SJSA1 (cell line): ENCODE results near the gene YWHAG. TPM values are rescaled to one million over a fixed set of nuclear protein-coding genes. Genes with fewer than 3 reads are reported as not detected.
"Not testable (repeated sequence)": the region's sequence is repeated elsewhere in the genome, so short reads cannot be mapped to it uniquely, and the experiment has no call there.

Experiments used
- DNase-seq, 2 experiments: peaks; one replicate each; pipeline ENCODE4 v3.0.0-alpha.2; 2015 to 2020; ENCODE audit warnings: low spot score in 2 of 2, low read depth in 1 of 2
- H3K27ac ChIP-seq: fragments of 250-450 bp; sonication (Bioruptor Pico); 2 replicates; pipeline ENCODE4 v1.5.1; 2020; ENCODE audit warnings: mild to moderate bottlenecking, moderate library complexity
- H3K27me3 ChIP-seq: fragments of 250-450 bp; sonication (Bioruptor Pico); replicated peaks from 2 replicates; pipeline ENCODE4 v1.5.1; 2020; ENCODE audit warnings: mild to moderate bottlenecking, moderate library complexity
- H3K36me3 ChIP-seq: fragments of 250-450 bp; sonication (Bioruptor Pico); 2 replicates; pipeline ENCODE4 v1.5.1; 2020; ENCODE audit warnings: mild to moderate bottlenecking
- H3K4me1 ChIP-seq: fragments of 250-450 bp; sonication (Bioruptor Pico); replicated peaks from 2 replicates; pipeline ENCODE4 v1.6.1; 2021; ENCODE audit warnings: mild to moderate bottlenecking
- H3K4me3 ChIP-seq: fragments of 250-450 bp; sonication (Bioruptor Pico); 2 replicates; pipeline ENCODE4 v1.5.1; 2020; ENCODE audit warnings: mild to moderate bottlenecking
- H3K9me3 ChIP-seq: fragments of 250-450 bp; sonication (Bioruptor Pico); replicated peaks from 2 replicates; pipeline ENCODE4 v1.5.1; 2020; ENCODE audit warnings: mild to moderate bottlenecking
- total RNA-seq: library from RNA; depleted of rRNA; stranded (reverse); fragments of >200 nt; shearing (Covaris generic); gene quantifications from 2 replicates; pipeline ENCODE4 v1.2.3, GENCODE V29; 2014; rRNA removed

The YWHAG gene
- 67.0 and 76.1 TPM in 2 replicates for total RNA-seq

DNA sequence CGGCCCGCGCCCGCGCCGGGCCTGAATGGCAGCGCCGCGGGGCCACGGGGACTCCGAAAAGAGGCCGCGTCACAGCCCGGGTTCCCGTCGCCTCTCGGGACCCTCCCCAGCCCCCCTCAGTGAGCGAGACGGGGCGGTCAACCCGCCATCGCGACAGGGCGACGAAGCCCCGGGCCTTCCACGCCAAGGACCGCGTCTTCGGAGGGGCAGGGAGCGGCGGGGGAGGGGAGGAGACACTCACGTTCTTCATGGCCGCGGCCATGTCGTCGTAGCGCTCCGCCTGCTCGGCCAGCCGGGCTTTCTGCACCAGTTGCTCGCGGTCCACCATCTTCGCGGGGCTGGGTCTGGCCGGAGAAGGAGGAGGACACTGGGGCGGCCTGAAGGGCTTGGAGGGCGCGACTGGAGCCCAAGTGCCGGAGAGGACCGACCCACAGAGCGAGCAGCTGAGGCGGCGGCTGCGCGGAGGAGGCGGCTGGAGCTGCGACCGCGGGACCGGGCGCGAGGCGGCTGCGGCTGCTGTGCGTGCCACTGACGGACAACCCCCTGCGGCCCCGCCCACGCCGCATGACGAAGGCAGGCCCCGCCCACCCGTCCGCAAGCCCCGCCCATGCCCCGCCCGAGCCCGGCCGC, at the start of gene YWHAG:
Gene YWHAG, minus strand, starts transcription at position 511 of the 630 bp plus-strand sequence. Its CDS starts 183 bp downstream, at position 328.
- Histone ChIP-seq H3K27me3 (no peaks in the 10 kb centered on the region), H3K36me3 (peaks cover 49% of the 10 kb centered on the region), H3K4me3 (peak within 1 kb of the TSS; percentile 91), H3K4me1 (peaks cover 23% of the 10 kb centered on the region), H3K27ac (peak within 1 kb of the TSS; percentile 99), H3K9me3 (no peaks in the 10 kb centered on the region)
- peak; percentile 89 to 96 for DNase-seq

- DNase-seq = no peak
- Histone ChIP-seq H3K27ac (no peak overlapping the region), H3K4me1 (no peaks in the 10 kb centered on the region), H3K27me3 (no peaks in the 10 kb centered on the region), H3K9me3 (no peaks in the 10 kb centered on the region), H3K36me3 (no peaks in the 10 kb centered on the region), H3K4me3 (no peak overlapping the region)
These were observed 49.4 kb upstream of the YWHAG start for GRCh38 chr7:76408121-76408560.

GRCh38 chr7:76407718-76408117, 48.9 kb upstream of the YWHAG start:
- H3K36me3 ChIP-seq = no peaks in the 10 kb centered on the region
- H3K4me3 ChIP-seq = no peak overlapping the region
- no peak for DNase-seq
- no peaks in the 10 kb centered on the region for H3K4me1 ChIP-seq
- no peaks in the 10 kb centered on the region for H3K9me3 ChIP-seq
- no peak overlapping the region for H3K27ac ChIP-seq
- no peaks in the 10 kb centered on the region for H3K27me3 ChIP-seq

GRCh38 chr7:76405738-76406137, 46.9 kb upstream of the YWHAG start:
- Histone ChIP-seq H3K27ac (no peak overlapping the region), H3K36me3 (no peaks in the 10 kb centered on the region), H3K9me3 (no peaks in the 10 kb centered on the region), H3K4me3 (no peak overlapping the region), H3K27me3 (no peaks in the 10 kb centered on the region), H3K4me1 (no peaks in the 10 kb centered on the region)
- no peak for DNase-seq

DNA sequence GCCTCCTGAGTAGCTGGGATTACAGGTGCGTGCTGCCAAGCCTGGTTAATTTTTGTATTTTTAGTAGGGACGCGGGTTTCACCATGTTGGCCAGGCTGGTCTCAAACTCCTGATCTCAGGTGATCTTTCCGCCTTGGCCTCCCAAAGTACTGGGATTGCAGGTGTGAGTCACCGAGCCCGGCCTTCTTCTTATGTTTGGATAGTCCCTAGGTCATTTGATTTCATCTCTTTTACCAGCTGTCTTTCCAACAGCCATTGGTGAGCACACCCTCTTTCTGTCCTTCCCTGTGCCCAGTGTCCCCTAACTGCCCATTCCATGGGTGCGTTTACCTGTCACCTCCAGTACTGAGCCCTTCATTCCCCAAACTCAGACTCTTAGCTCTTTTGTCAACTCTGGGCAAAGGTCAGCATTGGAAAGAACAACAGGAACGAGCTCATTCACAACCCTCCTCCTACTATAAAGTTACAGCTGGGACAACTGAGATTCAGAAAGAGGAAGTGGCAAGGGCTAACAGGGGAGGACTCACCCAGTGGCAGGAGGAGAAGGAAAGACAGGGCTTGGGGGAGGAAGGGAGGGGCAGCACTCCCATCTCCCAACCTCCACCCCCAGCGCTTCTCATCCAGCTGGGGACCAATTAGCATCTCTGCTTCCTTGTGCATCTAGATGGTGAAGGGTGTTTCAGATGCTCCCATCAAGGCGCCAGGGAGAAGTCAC, 45.1 kb upstream of the YWHAG start:
- Histone ChIP-seq H3K4me3 (no peak overlapping the region), H3K27ac (no peak overlapping the region), H3K36me3 (no peaks in the 10 kb centered on the region), H3K27me3 (no peaks in the 10 kb centered on the region), H3K4me1 (no peaks in the 10 kb centered on the region), H3K9me3 (no peaks in the 10 kb centered on the region)
- no peak for DNase-seq

DNA sequence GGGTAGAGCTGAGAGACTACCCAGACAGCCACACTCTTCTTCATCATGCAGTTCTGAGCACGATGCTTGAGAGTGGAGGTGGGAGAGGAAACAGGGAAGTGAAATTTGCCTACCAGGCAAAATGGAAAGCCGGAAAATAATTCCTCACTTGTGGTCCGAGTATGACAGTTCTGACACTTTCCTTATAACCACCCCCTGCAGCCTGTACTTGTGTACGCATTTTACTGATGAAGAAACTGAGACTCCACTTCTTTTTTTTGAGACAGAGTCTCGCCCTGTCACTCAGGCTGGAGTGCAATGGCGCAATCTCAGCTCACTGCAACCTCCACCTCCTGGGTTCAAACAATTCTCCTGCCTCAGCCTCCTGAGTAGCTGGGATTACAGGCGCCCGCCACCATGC, 44.3 kb upstream of the YWHAG start:
- not testable (repeated sequence) for H3K27me3 ChIP-seq, DNase-seq, H3K9me3 ChIP-seq, H3K4me1 ChIP-seq, H3K36me3 ChIP-seq, H3K27ac ChIP-seq, H3K4me3 ChIP-seq

DNA sequence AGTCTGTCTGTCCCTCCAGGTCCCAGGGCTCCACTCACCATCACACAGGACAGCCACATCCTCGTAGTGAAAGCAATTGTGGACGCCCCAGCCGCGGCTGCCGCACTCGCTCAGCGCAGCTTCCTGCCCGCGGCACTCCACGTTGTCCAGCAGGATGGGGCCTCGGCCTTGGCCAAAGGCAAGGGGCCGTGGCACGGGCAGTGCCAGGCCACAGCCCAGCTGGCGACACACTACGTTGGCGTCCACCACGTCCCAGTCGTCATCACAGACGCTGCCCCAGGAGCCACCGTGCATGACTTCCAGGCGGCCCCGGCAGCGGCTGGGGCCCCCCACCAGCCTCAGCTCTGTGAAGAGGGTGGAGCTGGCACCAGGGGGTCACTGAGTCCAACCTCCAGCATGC, 41.5 kb upstream of the YWHAG start:
- no peak overlapping the region for H3K27ac ChIP-seq
- no peaks in the 10 kb centered on the region for H3K9me3 ChIP-seq
- no peak for DNase-seq
- H3K27me3 ChIP-seq = no peaks in the 10 kb centered on the region
- peaks cover 10% of the 10 kb centered on the region for H3K4me1 ChIP-seq
- H3K4me3 ChIP-seq = no peak overlapping the region
- no peaks in the 10 kb centered on the region for H3K36me3 ChIP-seq

GRCh38 chr7:76397409-76398183, 38.8 kb upstream of the YWHAG start:
- H3K36me3 ChIP-seq = no peaks in the 10 kb centered on the region
- DNase-seq = peak in 1 of 2 experiments; percentile 74
- peak overlapping the region; percentile 23 for H3K4me3 ChIP-seq
- H3K27me3 ChIP-seq = no peaks in the 10 kb centered on the region
- H3K9me3 ChIP-seq = 0 out of 2 replicates have a peak, but pooled peaks cover 2% of the 10 kb centered on the region
- H3K27ac ChIP-seq = no peak overlapping the region
- peaks cover 25% of the 10 kb centered on the region for H3K4me1 ChIP-seq

GRCh38 chr7:76396864-76397263, 38.1 kb upstream of the YWHAG start:
- H3K4me1 ChIP-seq = peaks cover 26% of the 10 kb centered on the region

DNA sequence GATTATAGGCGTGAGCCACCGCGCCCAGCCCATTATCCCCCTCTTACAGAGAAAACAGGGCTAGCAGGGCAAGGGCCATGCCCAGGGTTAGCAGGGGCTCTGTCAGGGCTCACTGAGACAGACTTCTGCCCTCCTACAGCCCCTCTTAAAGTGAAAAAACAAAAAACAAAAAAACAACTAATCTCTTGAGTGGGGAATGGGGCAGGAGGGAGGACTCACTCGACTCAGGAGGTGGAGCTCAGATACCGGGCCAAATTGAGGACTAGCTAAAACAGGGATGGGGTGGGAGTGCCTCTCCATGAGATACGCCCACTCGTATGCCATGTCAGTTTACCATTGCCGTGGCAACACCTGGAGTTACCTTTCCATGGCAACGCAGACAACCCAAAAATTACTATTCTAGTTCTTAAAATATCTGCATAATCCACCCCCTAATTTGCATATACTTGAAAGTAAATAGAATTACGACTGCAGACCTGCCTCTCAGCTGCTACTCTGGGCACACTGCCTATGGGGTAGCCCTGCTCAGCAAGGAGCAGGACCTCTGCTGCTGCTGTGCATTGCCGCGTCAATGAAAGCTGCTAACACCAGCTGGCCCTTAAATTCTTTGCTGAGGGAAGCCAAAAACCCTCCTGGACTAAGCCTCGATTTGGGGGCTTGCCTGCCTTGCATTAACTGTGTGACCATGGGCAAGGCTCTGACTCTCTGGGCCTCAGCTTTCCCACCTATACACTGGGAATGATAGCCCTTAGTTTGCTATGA, 37.4 kb upstream of the YWHAG start:
- Histone ChIP-seq H3K4me3 (no peak overlapping the region), H3K36me3 (no peaks in the 10 kb centered on the region), H3K4me1 (peaks cover 26% of the 10 kb centered on the region), H3K27ac (no peak overlapping the region), H3K9me3 (0 out of 2 replicates have a peak, but pooled peaks cover 2% of the 10 kb centered on the region), H3K27me3 (no peaks in the 10 kb centered on the region)
- DNase-seq = no peak

More at GRCh38 chr7:76396864-76397263, 38.1 kb upstream of the YWHAG start:
- 0 out of 2 replicates have a peak, but pooled peaks cover 2% of the 10 kb centered on the region for H3K9me3 ChIP-seq
- H3K27me3 ChIP-seq = no peaks in the 10 kb centered on the region
- no peak overlapping the region for H3K27ac ChIP-seq
- no peak for DNase-seq
- H3K36me3 ChIP-seq = no peaks in the 10 kb centered on the region
- H3K4me3 ChIP-seq = no peak overlapping the region

DNA sequence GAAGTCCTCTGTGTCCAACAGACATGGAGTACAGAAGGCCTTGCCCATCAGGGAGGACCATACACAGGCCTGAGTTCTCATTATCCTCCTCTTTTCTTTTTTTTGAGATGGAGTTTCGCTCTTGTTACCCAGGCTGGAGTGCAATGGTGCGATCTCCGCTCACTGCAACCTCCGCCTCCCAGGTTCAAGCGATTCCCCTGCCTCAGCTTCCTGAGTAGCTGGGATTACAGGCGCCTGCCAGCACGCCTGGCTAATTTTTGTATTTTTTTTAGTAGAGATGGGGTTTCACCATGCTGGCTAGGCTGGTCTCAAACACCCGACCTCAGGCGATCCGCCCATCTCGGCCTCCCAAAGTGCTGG, 36.8 kb upstream of the YWHAG start:
- peaks cover 26% of the 10 kb centered on the region for H3K4me1 ChIP-seq
- not testable (repeated sequence) for DNase-seq, H3K9me3 ChIP-seq, H3K27me3 ChIP-seq, H3K4me3 ChIP-seq, H3K27ac ChIP-seq, H3K36me3 ChIP-seq

DNA sequence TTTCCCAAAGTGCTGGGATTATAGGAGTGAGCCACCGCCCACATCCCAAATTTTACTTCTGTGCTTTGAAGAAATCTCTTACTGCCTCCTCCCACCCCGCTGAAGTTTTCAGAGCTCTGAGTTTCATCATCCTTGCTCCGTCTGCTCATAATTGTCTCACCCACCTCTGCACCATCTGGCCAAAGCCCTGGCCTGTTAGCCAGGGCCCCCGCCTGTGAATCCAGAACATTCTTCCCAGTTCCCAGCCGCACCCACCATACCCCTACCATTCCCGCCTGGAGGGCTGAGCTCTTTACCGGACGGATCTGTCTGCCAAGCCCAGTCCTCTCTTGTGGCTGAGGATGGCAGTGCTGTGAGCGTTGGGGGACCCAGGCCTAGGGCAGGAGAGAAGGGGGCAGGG, 36.2 kb upstream of the YWHAG start:
- H3K4me1 ChIP-seq = peaks cover 26% of the 10 kb centered on the region
- H3K27ac ChIP-seq = no peak overlapping the region
- DNase-seq = no peak
- 0 out of 2 replicates have a peak, but pooled peaks cover 2% of the 10 kb centered on the region for H3K9me3 ChIP-seq
- H3K36me3 ChIP-seq = no peaks in the 10 kb centered on the region
- no peak overlapping the region for H3K4me3 ChIP-seq
- no peaks in the 10 kb centered on the region for H3K27me3 ChIP-seq
